Natural killer cell (primary cell): ENCODE data around the gene DUSP18. TPM values are rescaled to one million over a fixed set of nuclear protein-coding genes. Genes with fewer than 3 reads are reported as not detected.

Experiments
- ATAC-seq, 3 donors: fragments of 150-1000 bp in 2 of 3; fragments of 200-7000 bp in 1 of 3; cut with Tn5 transposase; 1 replicate in 1 of 3; 2 replicates in 2 of 3; pipeline ENCODE4 v1.10.0; 2021; ENCODE audit warnings: mild to moderate bottlenecking in 2 of 3, moderate library complexity in 2 of 3
- DNase-seq, 2 donors: peaks; one replicate each; pipeline versions ENCODE4 v3.0.0 to v3.0.0-alpha.2; 2013 to 2021; ENCODE audit warnings: mixed read lengths in 1 of 2
- H3K27ac ChIP-seq: one replicate; pipeline ENCODE4 v1.5.1; 2013; ENCODE audit warnings: mild to moderate bottlenecking, low read length
- H3K27me3 ChIP-seq: one replicate; pipeline ENCODE4 v1.6.1; 2013; ENCODE audit warnings: low read length; ENCODE audit not compliant: control insufficient read depth, insufficient read depth
- H3K36me3 ChIP-seq: one replicate; pipeline ENCODE4 v1.6.1; 2013; ENCODE audit warnings: low read length; ENCODE audit not compliant: control insufficient read depth, insufficient read depth
- H3K4me1 ChIP-seq: one replicate; pipeline ENCODE4 v1.6.1; 2013; ENCODE audit warnings: low read length; ENCODE audit not compliant: control insufficient read depth, insufficient read depth
- H3K4me3 ChIP-seq: one replicate; pipeline ENCODE4 v1.5.1; 2013; ENCODE audit warnings: low read length
- H3K9me3 ChIP-seq: one replicate; pipeline ENCODE4 v1.6.1; 2013; ENCODE audit warnings: low read length; ENCODE audit not compliant: control insufficient read depth, insufficient read depth
- H3K27ac Mint-ChIP-seq, 2 donors: one replicate each; pipeline ENCODE4 v1.8.0; 2022; ENCODE audit warnings: mild to moderate bottlenecking in 2 of 2, mixed read lengths in 2 of 2, moderate library complexity in 1 of 2
- H3K27me3 Mint-ChIP-seq, 2 donors: one replicate each; pipeline ENCODE4 v1.8.0; 2022; ENCODE audit warnings: low read depth in 2 of 2, mixed read lengths in 2 of 2
- H3K36me3 Mint-ChIP-seq: one replicate; pipeline ENCODE4 v1.8.0; 2022; ENCODE audit warnings: mixed read lengths
- H3K4me1 Mint-ChIP-seq, 2 donors: one replicate each; pipeline ENCODE4 v1.8.0; 2022; ENCODE audit warnings: mixed read lengths in 2 of 2
- H3K4me3 Mint-ChIP-seq: one replicate; pipeline ENCODE4 v1.8.0; 2022; ENCODE audit warnings: mild to moderate bottlenecking, moderate library complexity, mixed read lengths
- H3K9me3 Mint-ChIP-seq, 2 donors: one replicate each; pipeline ENCODE4 v1.8.0; 2022; ENCODE audit warnings: mixed read lengths in 2 of 2
- WGBS: methylation state at CpG from one replicate; pipeline ENCODE4 v1.1.7; 2013; ENCODE audit warnings: missing lambda C conversion rate; ENCODE audit not compliant: insufficient coverage; 5-methylcytosine and 5-hydroxymethylcytosine counted together
- intact Hi-C: fragments of 100-400 bp; cut with micrococcal nuclease; formaldehyde crosslinking; loops from one replicate; pipeline ENCODE4 v1.14.2; 2022
- total RNA-seq, 4 donors: library from RNA; stranded (reverse); fragments of 120-200 nt in 1 of 4; gene quantifications; one replicate each; pipeline versions ENCODE4 v1.2.3 to v1.2.4, GENCODE V29; 2013 to 2022
- TF ChIP-seq, protein P1 (sequence below): fragments of 200-600 bp; IDR thresholded peaks from one replicate; pipeline ENCODE4 v1.8.0; 2022; ENCODE audit warnings: antibody characterized with exemption

Gene DUSP18
- total RNA-seq, 3 donors from 2014 or later (not counting 1 experiment from before 2014, with no cell fraction given), result 10.2 to 12.8 (median 10.5) TPM

DNA sequence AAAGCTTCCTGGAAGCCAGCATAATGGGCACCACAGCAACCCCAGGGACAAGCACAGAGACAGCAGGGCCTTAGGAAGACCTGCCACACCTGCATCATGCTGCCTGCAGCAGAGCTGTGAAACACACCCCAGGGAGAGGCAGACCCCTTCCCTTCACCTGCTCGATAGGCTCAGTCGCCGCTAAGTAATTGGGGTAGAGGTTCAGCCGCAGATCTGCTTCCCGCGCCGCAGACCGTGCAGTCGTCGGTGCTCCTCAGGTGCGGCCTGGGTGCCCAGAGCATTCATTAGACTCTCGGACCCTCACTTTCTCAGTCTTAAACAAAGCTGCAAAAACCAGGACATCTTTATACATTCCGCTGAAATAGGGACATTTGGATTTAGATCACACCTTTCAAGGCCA lies 2.9 kb downstream of the DUSP18 start:
- no peak overlapping the region for H3K4me3 Mint-ChIP-seq
- intact Hi-C loops, result no loop called here
- Histone ChIP-seq H3K9me3 (no peaks in the 10 kb centered on the region), H3K4me1 (peaks cover 14% of the 10 kb centered on the region), H3K4me3 (no peak overlapping the region), H3K27me3 (no peaks in the 10 kb centered on the region), H3K27ac (no peak overlapping the region), H3K36me3 (peaks cover 11% of the 10 kb centered on the region)
- ATAC-seq, result no peak
- no peaks in the 10 kb centered on the region for H3K9me3 Mint-ChIP-seq
- H3K4me1 Mint-ChIP-seq, result peaks cover 21 to 32% of the 10 kb centered on the region in 2 donors
- H3K36me3 Mint-ChIP-seq, result peaks cover 16% of the 10 kb centered on the region
- DNase-seq, result no peak
- TF ChIP-seq, protein P1, sequence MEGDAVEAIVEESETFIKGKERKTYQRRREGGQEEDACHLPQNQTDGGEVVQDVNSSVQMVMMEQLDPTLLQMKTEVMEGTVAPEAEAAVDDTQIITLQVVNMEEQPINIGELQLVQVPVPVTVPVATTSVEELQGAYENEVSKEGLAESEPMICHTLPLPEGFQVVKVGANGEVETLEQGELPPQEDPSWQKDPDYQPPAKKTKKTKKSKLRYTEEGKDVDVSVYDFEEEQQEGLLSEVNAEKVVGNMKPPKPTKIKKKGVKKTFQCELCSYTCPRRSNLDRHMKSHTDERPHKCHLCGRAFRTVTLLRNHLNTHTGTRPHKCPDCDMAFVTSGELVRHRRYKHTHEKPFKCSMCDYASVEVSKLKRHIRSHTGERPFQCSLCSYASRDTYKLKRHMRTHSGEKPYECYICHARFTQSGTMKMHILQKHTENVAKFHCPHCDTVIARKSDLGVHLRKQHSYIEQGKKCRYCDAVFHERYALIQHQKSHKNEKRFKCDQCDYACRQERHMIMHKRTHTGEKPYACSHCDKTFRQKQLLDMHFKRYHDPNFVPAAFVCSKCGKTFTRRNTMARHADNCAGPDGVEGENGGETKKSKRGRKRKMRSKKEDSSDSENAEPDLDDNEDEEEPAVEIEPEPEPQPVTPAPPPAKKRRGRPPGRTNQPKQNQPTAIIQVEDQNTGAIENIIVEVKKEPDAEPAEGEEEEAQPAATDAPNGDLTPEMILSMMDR, result no peak
- no peak overlapping the region for H3K27ac Mint-ChIP-seq
- no peaks in the 10 kb centered on the region for H3K27me3 Mint-ChIP-seq
- 97% methylated on average over 13 of the region's 13 CpGs for WGBS

DNA sequence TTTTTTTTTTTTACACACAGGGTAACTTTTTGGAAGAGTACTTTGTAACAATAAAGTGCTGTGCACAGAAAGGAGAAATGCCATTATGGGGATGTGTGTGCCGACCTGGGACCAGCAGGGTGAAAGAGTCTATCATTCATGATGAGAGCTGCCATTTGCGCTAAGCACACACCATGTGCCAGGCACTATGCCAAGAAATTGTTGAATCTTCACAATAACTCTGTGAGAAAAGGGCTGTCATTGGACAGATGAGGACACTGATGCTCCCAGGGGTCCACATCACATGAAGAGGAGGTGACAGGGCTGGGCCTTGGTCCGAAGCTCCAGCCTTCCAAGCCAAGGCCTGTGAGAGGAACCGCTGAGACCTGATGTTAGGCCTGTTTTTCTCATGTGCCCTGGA lies 5.6 kb downstream of the DUSP18 start:
- Mint-ChIP-seq H3K4me3 (no peak overlapping the region), H3K27ac (no peak overlapping the region), H3K9me3 (no peaks in the 10 kb centered on the region), H3K36me3 (peaks cover 16% of the 10 kb centered on the region), H3K27me3 (no peaks in the 10 kb centered on the region), H3K4me1 (peaks cover 6 to 14% of the 10 kb centered on the region in 2 donors)
- Histone ChIP-seq H3K36me3 (peaks cover 11% of the 10 kb centered on the region), H3K4me1 (peaks cover 4% of the 10 kb centered on the region), H3K9me3 (no peaks in the 10 kb centered on the region), H3K27me3 (no peaks in the 10 kb centered on the region), H3K27ac (no peak overlapping the region), H3K4me3 (no peak overlapping the region)
- ATAC-seq (no peak), DNase-seq (no peak)
- intact Hi-C loops, result no loop called here
- WGBS, result 98% methylated on average over 4 of the region's 4 CpGs
- TF ChIP-seq, protein P1, result no peak

DNA sequence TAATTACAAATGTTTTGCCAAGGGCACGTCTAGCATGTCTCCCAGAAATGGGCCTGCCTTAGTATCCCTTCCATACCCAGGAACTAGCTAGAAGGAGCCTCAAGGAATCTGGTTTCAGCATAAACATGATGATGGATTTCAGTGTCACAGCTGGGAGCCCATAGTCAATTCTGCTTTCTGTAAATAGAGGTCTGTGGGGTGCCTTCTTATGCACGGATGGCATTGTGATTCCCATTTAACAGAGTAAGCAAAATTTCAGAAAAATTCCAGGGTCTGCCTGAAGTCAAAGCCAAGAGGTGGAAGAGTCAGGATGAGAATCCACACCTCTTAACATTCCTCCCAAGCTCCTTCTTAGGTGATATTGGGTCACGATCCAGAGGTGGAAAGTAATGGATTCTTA lies 12.1 kb downstream of the DUSP18 start:
- Histone ChIP-seq H3K4me3 (no peak overlapping the region), H3K9me3 (no peaks in the 10 kb centered on the region), H3K36me3 (no peaks in the 10 kb centered on the region), H3K4me1 (no peaks in the 10 kb centered on the region), H3K27ac (no peak overlapping the region), H3K27me3 (no peaks in the 10 kb centered on the region)
- ATAC-seq (no peak), DNase-seq (no peak)
- WGBS, result 95% methylated on average over 2 of the region's 3 CpGs
- no peak overlapping the region for H3K4me3 Mint-ChIP-seq
- no peaks in the 10 kb centered on the region for H3K27me3 Mint-ChIP-seq
- no peaks in the 10 kb centered on the region for H3K9me3 Mint-ChIP-seq
- no peaks in the 10 kb centered on the region for H3K4me1 Mint-ChIP-seq
- H3K36me3 Mint-ChIP-seq, result peaks cover 7% of the 10 kb centered on the region
- no peak overlapping the region for H3K27ac Mint-ChIP-seq
- TF ChIP-seq, protein P1, result no peak
- intact Hi-C loops, result no loop called here

DNA sequence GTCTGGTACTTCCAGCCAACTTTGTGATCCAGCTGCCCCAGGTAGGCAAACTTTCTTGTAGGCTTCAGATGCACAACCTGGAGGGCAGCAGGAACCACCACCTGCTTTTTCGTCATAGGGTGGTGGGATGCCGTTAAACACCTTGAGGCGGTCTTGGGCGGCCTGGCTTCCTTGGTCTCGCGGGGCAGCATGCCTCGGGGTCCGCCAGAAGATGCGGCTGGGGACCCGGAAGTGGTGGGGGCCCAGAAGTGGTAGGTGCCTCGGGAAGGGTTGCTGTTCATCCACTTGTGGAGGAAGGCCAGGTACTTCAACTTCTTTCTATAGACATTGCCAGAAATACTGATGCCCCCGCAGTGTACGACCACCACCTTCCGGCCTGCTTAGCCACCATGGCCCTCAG lies 13.3 kb downstream of the DUSP18 start:
- Histone ChIP-seq H3K4me3 (no peak overlapping the region), H3K9me3 (no peaks in the 10 kb centered on the region), H3K4me1 (peaks cover 6% of the 10 kb centered on the region), H3K36me3 (no peaks in the 10 kb centered on the region), H3K27me3 (no peaks in the 10 kb centered on the region), H3K27ac (no peak overlapping the region)
- Mint-ChIP-seq H3K27ac (no peak overlapping the region), H3K9me3 (no peaks in the 10 kb centered on the region), H3K4me3 (no peak overlapping the region), H3K4me1 (no peaks in the 10 kb centered on the region), H3K27me3 (no peaks in the 10 kb centered on the region), H3K36me3 (no peaks in the 10 kb centered on the region)
- TF ChIP-seq, protein P1, result no peak
- WGBS, result 97% methylated on average over 14 of the region's 14 CpGs
- DNase-seq (no peak), ATAC-seq (no peak)
- intact Hi-C loops, result no loop called here
